Esophagus muscularis mucosa (tissue), 3 donors: ENCODE results near the gene PSPH.
"Not testable (repeated sequence)": the region's sequence is repeated elsewhere in the genome, so short reads cannot be mapped to it uniquely, and the experiment has no call there.

Experiments used
- EP300 ChIP-seq: sonication (generic); formaldehyde crosslinking; IDR thresholded peaks from one replicate; pipeline ENCODE4 v1.6.1; 2017; ENCODE audit warnings: antibody characterized with exemption
- POLR2AphosphoS5 ChIP-seq, 2 donors: sonication (generic); formaldehyde crosslinking; IDR thresholded peaks; one replicate each; pipeline ENCODE4 v1.6.1; 2017; ENCODE audit warnings: antibody characterized with exemption in 2 of 2

- TF ChIP-seq POLR2AphosphoS5 (IDR thresholded peaks at IDR 0.05); EP300: not testable (repeated sequence)
Observed at GRCh38 chr7:56045758-56046157, 5.5 kb downstream of the PSPH start.
